Stimulated activated CD8-positive, alpha-beta memory T cell treated with anti-CD3 and anti-CD28 coated beads, Interleukin-15, amount 100 ng/mL, for 4 hours (primary cell): ENCODE results near the gene S100P.

ENCODE experiments used
- DNase-seq, 2 donors: peaks; one replicate each; pipeline ENCODE4 v3.0.0-alpha.2; 2020; ENCODE audit warnings: low read depth in 2 of 2

The S100P gene

DNA sequence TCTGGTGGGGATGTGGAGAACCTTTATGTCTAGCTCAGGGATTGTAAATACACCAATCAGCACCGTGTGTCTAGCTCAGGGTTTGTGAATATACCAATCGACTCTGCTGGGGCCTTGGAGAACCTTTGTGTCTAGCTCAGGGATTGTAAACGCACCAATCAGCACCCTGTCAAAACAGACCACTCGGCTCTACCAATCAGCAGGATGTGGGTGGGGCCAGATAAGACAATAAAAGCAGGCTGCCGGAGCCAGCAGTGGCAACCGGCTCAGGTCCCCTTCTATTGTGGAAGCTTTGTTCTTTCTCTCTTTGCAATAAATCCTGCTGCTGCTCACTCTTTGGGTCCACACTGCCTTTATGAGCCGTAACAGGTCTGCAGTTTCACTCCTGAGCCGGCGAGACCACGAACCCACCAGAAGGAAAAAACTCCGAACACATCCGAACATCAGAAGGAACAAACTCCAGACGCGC, 20.5 kb upstream of the S100P start:
- DNase-seq, result peak in 1 of 2 donors; percentile 28

DNA sequence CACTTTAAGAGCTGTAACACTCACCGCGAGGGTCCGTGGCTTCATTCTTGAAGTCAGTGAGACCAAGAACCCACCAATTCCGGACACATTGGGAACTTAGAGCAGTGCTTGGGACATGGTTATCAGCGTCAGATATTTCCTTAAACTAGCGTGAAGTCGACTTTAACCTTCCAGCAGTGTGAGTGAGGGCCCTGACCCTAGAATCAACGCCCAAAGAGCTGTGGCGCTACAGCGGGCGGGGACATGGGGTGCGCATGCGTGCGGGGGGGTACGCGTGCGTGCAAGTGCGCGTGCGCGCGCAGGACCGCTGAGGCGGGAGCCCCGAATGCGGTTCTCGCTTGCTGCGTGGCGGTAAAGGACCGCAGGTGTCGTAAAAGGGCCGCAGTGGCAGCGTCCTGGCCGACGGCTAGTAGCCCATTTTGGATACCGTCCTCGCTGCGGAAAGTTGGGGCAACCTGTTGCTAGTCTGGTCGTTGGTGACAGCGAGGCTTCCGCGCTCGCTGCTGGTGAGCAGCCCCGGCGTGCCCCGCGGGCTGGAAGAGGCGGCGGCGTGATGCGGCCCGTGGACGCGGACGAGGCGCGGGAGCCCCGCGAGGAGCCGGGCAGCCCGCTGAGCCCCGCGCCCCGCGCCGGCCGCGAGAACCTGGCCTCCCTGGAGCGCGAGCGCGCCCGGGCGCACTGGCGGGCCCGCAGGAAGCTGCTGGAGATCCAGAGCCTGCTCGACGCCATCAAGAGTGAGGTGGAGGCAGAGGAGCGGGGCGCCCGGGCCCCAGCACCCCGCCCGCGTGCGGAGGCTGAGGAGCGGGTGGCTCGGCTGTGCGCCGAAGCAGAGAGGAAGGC, 19.8 kb upstream of the S100P start:
- peak; percentile 79 to 86 for DNase-seq

DNA sequence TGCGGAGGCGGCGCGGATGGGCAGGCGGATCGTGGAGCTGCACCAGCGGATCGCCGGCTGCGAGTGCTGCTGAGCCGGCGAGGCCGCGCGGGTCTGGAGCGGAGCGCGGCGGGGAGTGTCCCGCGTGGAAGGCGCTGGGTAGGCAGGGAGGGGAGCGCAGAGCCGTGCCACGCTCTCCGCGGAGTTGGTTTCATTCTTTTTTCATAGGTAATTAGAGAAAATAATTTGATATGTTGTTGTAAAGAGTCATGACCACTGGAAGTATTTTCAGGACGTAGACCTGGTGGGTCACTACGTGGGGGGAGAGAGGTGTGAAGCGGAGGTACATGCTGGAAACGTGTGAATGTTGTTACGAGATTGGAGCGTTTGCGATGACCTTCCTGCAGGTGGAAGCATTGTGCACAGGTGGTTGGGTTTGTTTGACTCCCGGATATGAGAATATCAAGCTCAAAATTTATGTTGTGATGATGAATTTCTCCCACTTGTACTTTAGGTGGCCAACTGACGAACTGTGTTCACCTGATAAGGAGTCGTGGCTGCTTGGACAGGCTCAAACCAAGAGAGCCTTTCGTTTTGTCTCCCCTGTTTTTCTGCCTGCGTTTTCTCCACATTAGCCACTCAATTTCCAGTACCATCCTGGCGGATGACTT, 19.1 kb upstream of the S100P start:
- DNase-seq, result peak in 1 of 2 donors; percentile 52

DNA sequence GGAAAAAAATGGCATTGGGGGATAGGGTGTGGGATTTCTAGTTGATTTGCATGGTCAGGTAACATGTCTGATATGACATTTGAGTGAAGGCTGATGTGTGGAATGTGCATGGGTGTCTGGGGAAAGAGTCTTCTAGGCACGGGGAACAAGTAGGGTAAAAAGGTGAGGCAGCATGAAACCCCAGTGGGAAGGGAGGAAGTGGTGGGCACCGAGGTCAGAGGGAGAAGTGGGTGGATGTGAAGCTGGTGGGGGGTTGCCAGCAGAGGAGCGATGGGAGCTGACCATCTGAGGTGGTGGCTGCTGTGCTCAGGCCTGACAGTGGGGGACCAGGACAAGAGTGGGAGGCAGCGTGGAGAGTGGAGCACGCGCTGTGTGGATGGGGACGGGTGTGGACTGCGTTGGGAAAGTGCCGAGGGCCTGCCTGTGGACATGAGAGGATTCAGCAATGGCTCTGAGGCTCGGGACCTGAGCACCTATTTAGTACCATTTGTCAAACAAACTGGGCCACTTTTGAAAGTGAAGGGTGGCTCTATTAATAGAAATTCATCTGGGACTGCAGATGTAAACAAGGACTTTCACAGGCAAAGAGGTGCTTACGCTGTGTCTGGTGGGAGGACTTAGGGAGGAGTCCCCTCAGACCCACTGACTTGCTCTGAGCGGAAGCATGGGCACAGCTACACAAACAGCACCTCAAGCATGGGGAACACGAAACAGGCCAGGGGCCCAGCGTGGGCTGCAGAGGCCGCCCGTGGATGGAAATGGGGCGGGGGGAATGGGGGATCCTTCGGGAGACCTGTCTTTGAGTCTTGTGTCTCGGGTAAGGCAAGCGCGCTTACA, 16.7 kb upstream of the S100P start:
- no peak for DNase-seq

DNA sequence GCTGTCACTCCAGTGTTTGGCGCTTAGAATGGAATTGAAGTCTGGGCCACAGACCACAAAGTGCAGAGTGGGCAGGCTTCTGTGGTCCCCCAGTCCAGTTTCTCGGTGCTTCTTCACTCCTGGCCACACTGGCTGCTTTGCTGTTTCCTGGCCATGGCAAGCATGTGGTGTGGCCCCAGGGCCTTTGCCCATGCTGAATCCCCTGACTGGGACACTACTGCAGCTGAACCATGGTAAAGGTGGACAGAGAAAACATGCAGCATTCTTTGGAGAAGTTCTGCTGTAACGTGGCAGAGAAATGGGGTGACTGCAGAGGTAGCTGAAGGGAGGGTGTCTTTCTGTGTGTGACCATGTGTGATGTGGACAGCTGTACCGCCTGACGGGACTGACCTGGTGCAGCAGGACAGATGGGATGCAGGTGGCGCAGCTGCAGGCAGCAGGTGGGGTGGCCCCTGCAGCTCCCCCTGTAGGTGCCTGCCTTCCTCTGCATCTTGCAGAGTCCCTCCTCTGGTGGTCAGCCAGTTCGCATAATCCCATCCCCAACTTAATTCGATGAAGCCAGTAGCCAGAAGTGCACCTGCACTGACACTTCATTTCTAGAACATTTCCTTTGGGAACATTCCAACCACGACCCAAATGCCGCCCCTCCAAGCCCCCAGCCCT, 13.2 kb upstream of the S100P start:
- no peak for DNase-seq

DNA sequence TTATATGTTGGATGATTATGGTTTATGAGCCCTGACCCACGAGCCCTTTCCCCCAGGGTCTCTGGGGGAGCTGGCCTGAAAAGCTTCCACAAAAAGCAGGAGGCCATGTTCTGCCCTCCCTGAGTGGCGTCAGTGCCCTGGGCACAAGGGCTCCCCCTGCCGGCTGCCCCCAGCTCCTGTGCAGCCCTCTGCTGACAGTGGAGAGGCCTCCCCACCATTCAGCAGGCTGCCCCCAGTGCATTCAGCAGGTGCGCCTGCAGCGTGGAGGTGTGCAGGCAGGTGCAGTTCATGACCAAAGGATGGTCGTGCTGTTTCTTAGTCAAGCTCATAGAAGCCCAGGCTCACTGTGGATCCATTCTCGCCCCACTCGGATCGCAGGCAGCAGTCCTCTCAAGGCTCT, 12.5 kb upstream of the S100P start:
- no peak for DNase-seq

DNA sequence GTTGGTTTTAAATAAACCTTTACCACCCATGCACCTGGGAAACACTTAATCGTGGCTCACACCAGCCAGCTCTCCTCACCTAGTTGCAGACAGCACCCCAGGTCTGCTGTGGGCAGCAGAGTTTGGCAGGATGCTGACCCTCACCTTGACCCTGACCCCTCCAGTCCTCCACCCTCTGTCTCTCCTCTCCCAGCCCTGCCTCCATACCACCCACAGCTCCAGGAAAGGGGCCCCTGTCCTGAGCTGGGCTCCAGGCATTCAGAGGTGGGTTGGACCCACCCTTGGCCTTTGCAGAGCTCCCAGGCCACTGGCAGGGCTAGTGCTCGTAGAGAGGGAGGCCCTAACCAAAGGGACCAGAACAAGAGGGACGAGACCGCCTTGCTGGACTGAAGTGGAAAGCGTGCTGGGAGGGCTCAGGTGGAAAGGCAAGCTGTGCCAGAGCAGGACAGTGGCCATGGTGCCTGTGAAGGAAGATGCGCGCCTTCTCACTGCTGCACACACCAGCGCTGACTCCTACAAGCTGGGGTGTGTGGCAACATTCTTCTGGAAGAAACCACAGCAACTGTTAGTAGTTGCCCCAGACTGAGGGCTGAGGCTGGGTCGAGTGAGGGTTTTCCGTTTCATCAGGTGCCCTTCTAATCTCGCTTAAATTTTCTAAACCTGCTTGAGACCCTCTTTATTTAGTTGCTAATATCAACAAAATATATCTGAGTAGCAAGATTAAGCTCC, 10.7 kb upstream of the S100P start:
- DNase-seq, result no peak

DNA sequence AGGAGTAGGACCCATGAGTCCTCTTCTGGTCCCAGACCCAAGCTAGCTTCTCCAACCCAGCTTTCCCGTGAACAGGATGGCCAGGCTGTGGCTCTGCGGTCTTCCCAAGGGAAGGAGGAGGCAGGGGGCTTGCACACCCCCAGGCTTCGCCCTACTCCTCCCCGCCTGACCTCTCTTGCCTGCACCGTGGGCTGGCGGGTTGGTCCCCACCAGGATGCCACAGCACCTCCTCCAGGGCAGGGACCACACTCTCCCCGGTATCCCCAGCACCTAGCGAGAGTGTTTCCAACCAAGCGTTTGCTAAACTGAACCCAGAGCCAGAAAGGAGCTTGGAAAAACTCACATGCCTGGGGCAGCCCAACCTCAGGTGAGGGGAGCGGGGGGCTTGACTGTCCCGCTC, 9.0 kb upstream of the S100P start:
- DNase-seq, result no peak

DNA sequence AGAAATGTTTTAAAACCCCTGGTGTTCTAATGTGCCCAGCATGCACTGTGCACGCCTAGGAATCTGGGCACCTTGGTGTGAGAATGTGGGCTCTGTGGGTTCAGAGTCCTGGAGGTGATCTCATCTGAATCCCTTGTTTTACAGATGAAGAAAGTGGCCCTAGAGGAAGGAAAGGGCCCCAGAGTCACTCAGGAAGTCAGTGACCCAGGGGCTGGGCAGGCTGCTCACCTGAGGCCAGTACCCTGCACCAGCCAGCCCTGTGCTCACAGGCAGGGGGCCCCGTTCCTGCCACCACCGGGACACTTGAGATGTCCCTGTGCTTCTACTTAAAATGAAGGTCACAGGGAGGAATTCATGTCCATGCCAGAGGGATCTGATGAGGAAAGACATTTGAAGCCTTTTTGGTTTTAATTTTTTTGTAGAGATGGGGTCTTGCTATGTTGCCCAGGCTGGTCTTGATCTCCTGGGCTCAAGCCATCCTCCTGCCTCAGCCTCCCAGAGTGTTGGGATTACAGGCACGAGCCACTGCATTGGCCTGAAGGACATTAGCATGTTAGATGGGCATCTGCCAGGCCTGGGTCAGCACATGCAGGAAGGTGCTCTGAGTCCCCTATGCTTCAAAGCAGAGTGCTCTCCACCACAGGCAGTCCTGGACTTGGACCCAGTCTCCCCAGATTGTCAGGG, 7.4 kb upstream of the S100P start:
- DNase-seq, result no peak

DNA sequence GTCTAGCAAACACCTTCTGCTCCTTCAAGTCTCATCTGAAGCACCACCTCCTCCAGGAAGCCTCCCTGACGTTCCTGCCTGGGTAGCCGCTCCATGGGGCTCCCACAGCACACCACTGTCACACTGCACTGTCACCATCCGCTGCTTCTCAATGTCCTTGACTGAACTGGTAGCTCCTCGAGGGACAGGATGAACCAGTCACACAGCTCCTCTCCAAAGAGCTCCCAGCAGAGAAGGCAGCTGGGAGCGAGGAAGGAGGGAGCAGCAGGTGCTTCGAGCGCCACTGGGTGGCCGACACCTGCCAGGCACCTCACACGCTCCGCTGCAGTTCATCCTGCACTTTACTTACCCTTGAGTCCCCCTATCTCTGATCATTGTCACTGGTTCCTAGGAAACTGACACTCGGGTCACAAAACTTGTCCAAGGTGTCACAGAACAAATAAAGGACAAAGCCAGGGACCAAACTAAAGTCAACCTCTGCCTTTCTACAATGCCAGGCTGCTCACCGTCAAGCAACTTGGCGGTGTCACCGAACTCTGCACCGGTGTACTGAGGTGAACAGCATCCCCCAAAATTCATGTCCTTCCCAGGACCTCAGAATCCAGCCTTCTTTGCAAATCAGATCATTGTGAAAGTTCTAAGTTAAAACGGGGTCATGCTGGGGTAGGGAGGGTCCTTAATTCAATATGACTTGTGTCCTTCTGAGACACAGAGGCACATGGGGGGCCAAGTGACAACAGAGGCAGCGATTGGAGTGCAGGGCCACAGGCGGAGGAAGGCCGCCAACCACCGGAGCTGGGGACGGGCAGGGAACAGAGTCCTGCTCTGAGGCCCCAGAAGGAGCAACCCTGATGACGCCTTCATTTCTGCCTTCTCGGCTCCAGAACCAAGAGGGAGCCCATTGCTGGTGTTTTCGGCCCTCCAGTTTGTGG, 5.5 kb upstream of the S100P start:
- no peak for DNase-seq

DNA sequence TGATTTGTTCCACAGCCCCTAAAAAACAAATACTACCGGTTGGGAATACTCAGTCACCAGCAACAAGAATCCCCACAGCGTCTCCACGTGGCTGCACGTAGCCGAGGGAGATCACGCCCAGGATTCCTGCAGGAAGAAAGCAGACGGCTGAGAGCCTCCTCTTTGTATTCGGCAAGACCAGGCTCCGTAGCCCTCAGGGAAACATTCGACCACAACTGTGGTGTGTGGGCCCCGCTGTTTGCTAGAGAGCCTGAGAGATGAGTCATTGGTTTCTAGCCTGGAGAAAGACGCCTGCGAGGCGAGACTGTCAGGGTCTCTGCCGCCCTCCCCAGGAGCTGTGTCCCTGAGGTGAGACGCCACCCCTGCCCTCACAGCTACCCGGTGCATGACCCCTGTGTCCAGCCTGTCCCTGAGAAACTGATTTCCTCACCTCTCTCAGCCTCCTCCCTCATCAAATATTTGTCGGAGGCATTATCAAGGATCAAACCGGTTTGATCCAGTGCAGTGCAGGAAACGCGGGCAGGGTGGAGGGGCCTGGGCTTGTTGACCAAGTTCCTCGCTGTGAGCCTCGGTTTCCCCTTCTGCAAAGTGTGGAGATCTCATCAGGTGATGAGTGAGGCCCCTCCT, 4.7 kb upstream of the S100P start:
- DNase-seq, result peak; percentile 54 to 62

DNA sequence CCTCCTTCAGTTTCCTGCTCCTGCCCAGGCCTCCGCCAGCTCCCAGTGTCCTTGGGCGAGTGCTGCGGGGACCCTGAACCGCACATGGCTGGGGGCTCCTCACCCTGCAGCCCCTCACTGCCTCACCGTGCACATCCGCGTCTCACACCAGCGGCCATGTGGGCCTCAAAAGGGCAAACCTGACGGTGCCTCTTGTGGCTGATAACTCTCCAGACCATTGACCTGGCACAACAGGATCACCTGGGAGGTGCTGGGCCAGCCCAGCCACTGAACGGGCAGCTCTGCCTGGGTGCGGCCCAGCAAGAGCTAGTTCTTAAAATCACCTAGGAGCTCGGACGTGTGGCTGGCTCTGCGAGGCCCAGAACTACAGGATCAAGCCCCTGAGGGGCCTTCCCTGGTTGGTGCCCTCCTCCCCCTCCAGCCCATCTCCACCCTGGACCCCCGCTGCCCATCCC, 4.1 kb upstream of the S100P start:
- no peak for DNase-seq

DNA sequence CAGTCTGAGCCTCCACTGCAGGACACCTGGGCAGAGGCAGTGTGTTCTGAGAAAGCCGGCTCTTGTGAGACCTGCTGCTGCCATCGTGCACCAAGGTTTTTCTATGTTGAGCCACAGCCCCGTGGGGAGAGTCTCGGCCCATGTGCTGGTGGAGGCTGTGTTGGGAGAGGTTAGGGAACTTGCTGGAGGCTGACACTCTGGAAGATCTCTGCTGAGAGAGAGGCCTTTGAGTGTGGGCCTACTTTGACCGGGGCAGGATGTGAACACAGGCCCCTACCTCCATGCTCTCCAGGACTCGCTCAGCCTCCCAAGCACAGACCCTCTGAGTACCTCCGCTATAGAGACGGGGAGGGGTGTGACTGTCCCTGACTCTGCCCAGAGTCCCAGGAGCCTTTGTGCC, 1.3 kb upstream of the S100P start:
- DNase-seq, result no peak

DNA sequence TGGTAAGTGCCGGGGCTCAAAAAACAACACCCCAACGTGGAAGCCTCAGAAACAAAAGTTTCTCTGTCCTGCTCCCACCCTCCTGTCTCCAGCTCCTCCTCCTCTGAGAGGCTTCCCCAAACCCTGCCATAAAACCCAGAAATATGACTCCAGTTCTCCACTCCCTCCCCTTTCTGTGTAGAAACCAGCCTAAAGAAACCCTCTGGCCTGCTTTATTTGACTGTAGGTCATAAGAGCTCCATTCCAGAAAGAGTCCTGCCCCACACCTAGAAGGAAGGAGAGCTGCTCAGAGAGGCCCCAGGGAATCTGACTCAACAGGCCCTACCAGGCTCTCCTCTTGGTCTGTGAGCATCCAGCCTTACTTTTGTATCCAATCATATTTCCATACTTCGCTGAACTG, 872 bp upstream of the S100P start:
- DNase-seq, result no peak

DNA sequence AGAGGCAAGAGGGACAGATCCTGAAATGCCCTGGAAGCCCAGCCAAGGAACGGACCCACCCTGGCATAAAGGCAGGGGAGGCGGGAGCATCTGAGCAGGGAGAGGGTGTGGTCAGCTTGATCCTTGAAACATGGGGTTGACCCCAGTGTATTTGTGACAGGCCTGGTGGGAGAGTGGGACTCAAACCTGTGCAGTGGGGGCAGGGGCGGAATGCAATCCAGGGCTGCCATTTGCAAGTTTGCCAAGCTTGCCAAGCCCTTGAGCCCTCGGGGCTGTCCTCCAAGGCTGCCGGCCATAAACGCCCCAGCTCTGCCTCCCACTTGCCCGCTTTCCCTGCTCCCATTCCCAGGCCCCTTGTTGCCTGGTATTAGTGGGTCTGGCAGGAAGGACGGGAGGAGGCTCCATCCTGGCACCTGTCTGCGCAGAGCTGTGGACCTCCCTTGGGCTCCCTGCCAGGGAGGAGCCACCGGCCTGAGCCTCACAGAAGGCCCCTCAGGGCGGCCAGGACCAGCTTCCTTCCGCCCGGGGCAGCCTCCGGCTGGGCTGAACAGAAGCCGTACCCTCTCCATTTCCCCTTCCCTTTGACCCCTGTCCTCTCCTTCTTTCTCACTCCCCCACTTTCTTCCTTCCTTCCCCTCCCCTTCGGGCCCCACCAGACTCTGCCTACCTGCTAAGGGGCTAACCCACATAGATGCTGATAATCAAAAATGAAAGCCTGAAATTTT, 661 bp downstream of the S100P start:
- no peak for DNase-seq

DNA sequence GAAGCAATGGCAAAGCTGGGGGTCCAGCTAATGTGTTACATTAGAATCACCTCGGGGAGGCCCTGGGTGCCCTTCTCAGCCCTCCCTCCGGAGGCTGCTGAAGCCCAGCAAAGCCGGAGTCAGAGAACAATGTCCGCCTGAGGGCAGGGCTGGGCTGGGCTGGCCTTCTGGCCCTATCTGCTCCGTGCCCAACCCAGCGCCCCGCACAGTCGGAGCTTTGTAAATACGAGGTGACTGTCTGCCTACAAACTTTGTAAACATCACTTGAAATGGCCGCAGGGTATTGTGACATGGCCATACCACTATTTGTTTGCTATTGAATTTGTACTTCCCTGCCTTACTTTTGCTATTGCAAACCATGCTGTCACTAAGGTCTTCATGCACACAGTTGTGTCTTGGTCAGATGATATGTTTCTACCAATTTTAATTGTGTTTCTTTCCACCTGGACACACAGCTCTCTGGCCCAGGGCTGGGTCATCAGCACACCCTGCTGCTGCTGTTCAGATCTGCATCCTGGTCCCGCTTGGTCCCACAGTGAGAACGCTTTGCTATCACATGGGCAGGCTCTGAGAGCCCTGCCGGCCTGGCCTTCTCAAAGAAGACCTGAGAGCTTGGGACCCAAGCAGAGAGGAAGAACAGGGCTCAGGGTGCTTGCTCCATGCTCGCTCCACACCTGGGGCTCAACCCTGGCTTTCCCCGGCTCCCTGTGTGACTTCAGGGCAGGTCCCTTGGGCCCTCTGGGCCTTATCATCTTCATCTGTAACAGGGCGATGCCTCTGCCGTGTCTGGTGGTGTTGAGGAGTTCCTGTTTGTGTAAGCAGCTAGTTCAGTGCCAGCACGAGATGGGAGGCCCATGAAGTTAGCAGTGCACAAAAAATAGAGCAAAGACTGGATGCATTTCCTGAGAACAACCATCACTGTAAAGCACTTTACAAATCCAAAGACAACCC, 2.3 kb downstream of the S100P start:
- DNase-seq, result no peak

DNA sequence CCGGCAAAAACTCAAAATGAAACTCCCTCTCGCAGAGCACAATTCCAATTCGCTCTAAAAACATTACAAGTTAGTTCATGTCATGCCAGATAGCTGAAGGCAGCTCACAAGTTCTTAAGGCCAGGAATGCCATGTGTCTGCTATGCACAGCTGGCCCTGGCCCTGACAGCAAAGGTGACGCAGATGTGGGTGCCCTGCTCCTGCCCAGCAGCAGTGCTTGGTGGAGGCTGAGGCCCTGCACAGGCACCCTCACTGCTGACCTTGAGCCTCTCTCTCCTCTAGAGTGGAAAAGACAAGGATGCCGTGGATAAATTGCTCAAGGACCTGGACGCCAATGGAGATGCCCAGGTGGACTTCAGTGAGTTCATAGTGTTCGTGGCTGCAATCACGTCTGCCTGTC, 2.9 kb downstream of the S100P start:
- DNase-seq, result no peak
